HG02884 (cell line): ENCODE data around the gene ZCCHC7.
A peak's percentile ranks its signal among the peaks of the same experiment; 100 is the strongest.

Experiments used
- ATAC-seq: cut with Tn5 transposase; IDR thresholded peaks from one replicate; pipeline ENCODE4 v1.9.1; 2021; ENCODE audit warnings: mild to moderate bottlenecking, moderate library complexity; ENCODE audit not compliant: unreplicated experiment

ZCCHC7 gene

GRCh38 chr9:37328556-37329227 is 208.3 kb downstream of the ZCCHC7 start:
- ATAC-seq: no peak

- ATAC-seq: peak; percentile 54
Measured at GRCh38 chr9:37329576-37329975, 209.2 kb downstream of the ZCCHC7 start.

- ATAC-seq: no peak
Measured at GRCh38 chr9:37331871-37332270, 211.5 kb downstream of the ZCCHC7 start.

- no peak for ATAC-seq
Measured at GRCh38 chr9:37332578-37332977, 212.2 kb downstream of the ZCCHC7 start.

- ATAC-seq: no peak
Measured at GRCh38 chr9:37333288-37333687, 212.9 kb downstream of the ZCCHC7 start.

GRCh38 chr9:37335238-37335637 is 214.9 kb downstream of the ZCCHC7 start:
- ATAC-seq: no peak

GRCh38 chr9:37336150-37336549 is 215.8 kb downstream of the ZCCHC7 start:
- no peak for ATAC-seq

GRCh38 chr9:37337301-37337890 is 217.0 kb downstream of the ZCCHC7 start:
- ATAC-seq: no peak

GRCh38 chr9:37338218-37338617 is 217.8 kb downstream of the ZCCHC7 start:
- no peak for ATAC-seq

- no peak for ATAC-seq
Measured at GRCh38 chr9:37339923-37340322, 219.5 kb downstream of the ZCCHC7 start.

GRCh38 chr9:37340961-37341360 is 220.6 kb downstream of the ZCCHC7 start:
- ATAC-seq: no peak

GRCh38 chr9:37341704-37342103 is 221.3 kb downstream of the ZCCHC7 start:
- no peak for ATAC-seq

GRCh38 chr9:37342493-37342892 is 222.1 kb downstream of the ZCCHC7 start:
- ATAC-seq: no peak

- ATAC-seq: peak; percentile 61
Measured at GRCh38 chr9:37342895-37343294, 222.5 kb downstream of the ZCCHC7 start.

- no peak for ATAC-seq
Measured at GRCh38 chr9:37343724-37344123, 223.3 kb downstream of the ZCCHC7 start.

GRCh38 chr9:37345038-37345437 is 224.7 kb downstream of the ZCCHC7 start:
- ATAC-seq: no peak

GRCh38 chr9:37348917-37349316 is 228.5 kb downstream of the ZCCHC7 start:
- ATAC-seq: no peak

GRCh38 chr9:37350486-37351190 is 230.3 kb downstream of the ZCCHC7 start:
- no peak for ATAC-seq

GRCh38 chr9:37353791-37354190 is 233.4 kb downstream of the ZCCHC7 start:
- ATAC-seq: no peak

- no peak for ATAC-seq
Measured at GRCh38 chr9:37362430-37362829, 242.1 kb downstream of the ZCCHC7 start.

- no peak for ATAC-seq
Measured at GRCh38 chr9:37363124-37363523, 242.8 kb downstream of the ZCCHC7 start.

GRCh38 chr9:37364136-37364535 is 243.8 kb downstream of the ZCCHC7 start:
- ATAC-seq: no peak
